H9 (cell line): Measurements from ENCODE around the gene NEMP2. TPM values are rescaled to one million over a fixed set of nuclear protein-coding genes. Genes with fewer than 3 reads are reported as not detected.

Source experiments
- DNase-seq: peaks from one replicate; pipeline ENCODE4 v3.0.0-alpha.2; 2017
- H2AFZ ChIP-seq: one replicate; pipeline ENCODE4 v1.6.1; 2013; ENCODE audit warnings: mild to moderate bottlenecking, low read length, control low read depth, moderate library complexity
- H2AK5ac ChIP-seq: 2 replicates; pipeline ENCODE4 v1.6.1; 2013; ENCODE audit warnings: low read length, control low read depth, mixed read lengths; ENCODE audit not compliant: insufficient read length
- H2BK120ac ChIP-seq: one replicate; pipeline ENCODE4 v1.6.1; 2013; ENCODE audit warnings: low read depth, mild to moderate bottlenecking, low read length, control low read depth, inconsistent platforms; ENCODE audit not compliant: poor library complexity, severe bottlenecking
- H2BK12ac ChIP-seq: 2 replicates; pipeline ENCODE4 v1.6.1; 2013; ENCODE audit warnings: low read length, control low read depth, mixed read lengths, low read depth; ENCODE audit not compliant: insufficient read length
- H2BK15ac ChIP-seq: 2 replicates; pipeline ENCODE4 v1.6.1; 2013; ENCODE audit warnings: low read depth, low read length, control low read depth
- H2BK20ac ChIP-seq: one replicate; pipeline ENCODE4 v1.6.1; 2013; ENCODE audit warnings: low read depth, mild to moderate bottlenecking, low read length, control low read depth, inconsistent platforms; ENCODE audit not compliant: poor library complexity, severe bottlenecking
- H2BK5ac ChIP-seq: 2 replicates; pipeline ENCODE4 v1.6.1; 2013; ENCODE audit warnings: low read length, control low read depth, mixed read lengths; ENCODE audit not compliant: insufficient read length
- H3K14ac ChIP-seq: 2 replicates; pipeline ENCODE4 v1.6.1; 2013; ENCODE audit warnings: low read length, control low read depth; ENCODE audit not compliant: insufficient read depth
- H3K18ac ChIP-seq: 2 replicates; pipeline ENCODE4 v1.6.1; 2013; ENCODE audit warnings: low read depth, mild to moderate bottlenecking, mixed read lengths, low read length, control low read depth; ENCODE audit not compliant: insufficient read length
- H3K23ac ChIP-seq: 2 replicates; pipeline ENCODE4 v1.6.1; 2013; ENCODE audit warnings: low read length, control low read depth, mixed read lengths, low read depth; ENCODE audit not compliant: insufficient read length
- H3K23me2 ChIP-seq: 2 replicates; pipeline ENCODE4 v1.6.1; 2013; ENCODE audit warnings: low read depth, mild to moderate bottlenecking, mixed read lengths, low read length, control low read depth; ENCODE audit not compliant: insufficient read length, poor library complexity, severe bottlenecking
- H3K27ac ChIP-seq: 2 replicates; pipeline ENCODE4 v1.5.1; 2013; ENCODE audit warnings: low read length, control low read depth, mixed read lengths, low read depth; ENCODE audit not compliant: insufficient read length
- H3K27me3 ChIP-seq: 2 replicates; pipeline ENCODE4 v1.6.1; 2013; ENCODE audit warnings: low read length, control low read depth, inconsistent platforms; ENCODE audit not compliant: insufficient read depth
- H3K4ac ChIP-seq: 2 replicates; pipeline ENCODE4 v1.6.1; 2013; ENCODE audit warnings: low read depth, mild to moderate bottlenecking, control low read depth, inconsistent platforms, low read length, moderate library complexity
- H3K4me1 ChIP-seq: 2 replicates; pipeline ENCODE4 v1.6.1; 2013; ENCODE audit warnings: low read length, control low read depth, inconsistent platforms; ENCODE audit not compliant: insufficient read depth
- H3K4me2 ChIP-seq: 2 replicates; pipeline ENCODE4 v1.6.1; 2013; ENCODE audit warnings: low read length, control low read depth, mixed read lengths; ENCODE audit not compliant: insufficient read length, insufficient read depth
- H3K56ac ChIP-seq: 2 replicates; pipeline ENCODE4 v1.6.1; 2013; ENCODE audit warnings: low read depth, mild to moderate bottlenecking, mixed read lengths, low read length, control low read depth; ENCODE audit not compliant: insufficient read length
- H3K79me1 ChIP-seq: 2 replicates; pipeline ENCODE4 v1.6.1; 2013; ENCODE audit warnings: low read depth, mild to moderate bottlenecking, moderate library complexity, low read length, control low read depth, inconsistent platforms; ENCODE audit not compliant: insufficient read depth, poor library complexity, severe bottlenecking
- H3K79me2 ChIP-seq: 2 replicates; pipeline ENCODE4 v1.6.1; 2013; ENCODE audit warnings: low read length, control low read depth, inconsistent platforms; ENCODE audit not compliant: insufficient read depth
- H3K9ac ChIP-seq: 2 replicates; pipeline ENCODE4 v1.6.1; 2013; ENCODE audit warnings: low read length, control low read depth, mixed read lengths; ENCODE audit not compliant: insufficient read length; ENCODE audit errors: extremely low read depth
- H3K9me3 ChIP-seq: one replicate; pipeline ENCODE4 v1.6.1; 2013; ENCODE audit warnings: low read depth, low read length, inconsistent platforms; ENCODE audit not compliant: control insufficient read depth
- H3T11ph ChIP-seq: one replicate; pipeline ENCODE4 v1.6.1; 2013; ENCODE audit warnings: mild to moderate bottlenecking, low read length, control low read depth, inconsistent platforms
- H4K20me1 ChIP-seq: one replicate; pipeline ENCODE4 v1.6.1; 2013; ENCODE audit not compliant: control insufficient read depth, insufficient read length, insufficient read depth
- H4K5ac ChIP-seq: 2 replicates; pipeline ENCODE4 v1.6.1; 2013; ENCODE audit warnings: low read depth, mild to moderate bottlenecking, mixed read lengths, low read length, control low read depth; ENCODE audit not compliant: insufficient read length
- H4K8ac ChIP-seq: replicated peaks from 2 replicates; pipeline ENCODE4 v1.6.1; 2013; ENCODE audit warnings: low read length, control low read depth, mixed read lengths, low read depth; ENCODE audit not compliant: insufficient read length
- H4K91ac ChIP-seq: 2 replicates; pipeline ENCODE4 v1.6.1; 2013; ENCODE audit warnings: low read depth, mild to moderate bottlenecking, moderate library complexity, mixed read lengths, low read length, control low read depth; ENCODE audit not compliant: insufficient read length
- H3K27ac Mint-ChIP-seq, 3 experiments: 2 replicates in 2 of 3; 3 replicates in 1 of 3; pipeline ENCODE4 v1.8.0; 2020 to 2021; ENCODE audit warnings: mixed read lengths in 3 of 3, mild to moderate bottlenecking in 1 of 3, moderate library complexity in 1 of 3
- H3K27me3 Mint-ChIP-seq: 2 replicates; pipeline ENCODE4 v1.8.0; 2021; ENCODE audit warnings: low read depth, mild to moderate bottlenecking, moderate library complexity, mixed read lengths
- H3K36me3 Mint-ChIP-seq, 3 experiments: 2 replicates in 2 of 3; 3 replicates in 1 of 3; pipeline ENCODE4 v1.8.0; 2020 to 2021; ENCODE audit warnings: low read depth in 3 of 3, mixed read lengths in 3 of 3; ENCODE audit not compliant: insufficient read depth in 1 of 3
- H3K4me1 Mint-ChIP-seq, 2 experiments: 2 replicates each; pipeline ENCODE4 v1.8.0; 2020; ENCODE audit warnings: mixed read lengths in 2 of 2
- H3K4me3 Mint-ChIP-seq, 2 experiments: 2 replicates in 1 of 2; 3 replicates in 1 of 2; pipeline ENCODE4 v1.8.0; 2020 to 2021; ENCODE audit warnings: mild to moderate bottlenecking in 2 of 2, mixed read lengths in 2 of 2, moderate library complexity in 1 of 2
- H3K9me3 Mint-ChIP-seq, 2 experiments: 2 replicates in 1 of 2; 3 replicates in 1 of 2; pipeline ENCODE4 v1.8.0; 2020; ENCODE audit warnings: mild to moderate bottlenecking in 2 of 2, mixed read lengths in 2 of 2, moderate library complexity in 1 of 2
- CTCF ChIP-seq: fragments of 200-600 bp; sonication (generic); conservative IDR thresholded peaks from 3 replicates; pipeline ENCODE4 v1.8.0; 2021; ENCODE audit warnings: antibody characterized with exemption, mild to moderate bottlenecking
- total RNA-seq: library from RNA; stranded (reverse); gene quantifications from 2 replicates; pipeline ENCODE4 v1.2.1, GENCODE V29; 2021

The NEMP2 gene
- total RNA-seq, 1 experiment from 2014 or later: 5.3 TPM

DNA sequence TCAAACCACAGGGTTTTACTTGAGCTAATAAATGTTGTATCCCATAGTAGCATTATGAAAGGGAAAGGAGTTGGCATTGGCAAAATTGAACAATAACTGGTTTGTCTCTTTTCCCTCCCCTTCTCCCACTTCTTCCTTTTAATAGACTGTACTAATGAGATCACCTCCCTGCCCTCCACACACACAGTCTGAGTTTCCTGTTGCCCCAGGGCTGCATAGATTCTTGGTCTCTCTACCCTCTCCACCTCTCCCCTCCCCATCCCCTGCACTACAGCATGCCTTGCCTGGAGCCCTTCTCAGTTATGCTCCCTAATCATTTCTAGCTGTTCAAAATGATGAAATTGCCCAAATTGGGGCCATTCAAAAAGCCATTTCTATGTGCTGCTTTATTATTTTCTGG lies 37.2 kb upstream of the NEMP2 start:
- Histone ChIP-seq H3K4me2 (no peak overlapping the region), H4K8ac (no peak overlapping the region), H2AK5ac (no peak overlapping the region), H3K79me2 (no peaks in the 10 kb centered on the region), H3K23me2 (no peaks in the 10 kb centered on the region), H3K9ac (no peak overlapping the region), H3K9me3 (no peaks in the 10 kb centered on the region), H2BK12ac (no peak overlapping the region), H4K5ac (no peak overlapping the region), H2BK120ac (no peak overlapping the region), H3K23ac (no peak overlapping the region), H3K18ac (no peak overlapping the region), H3K27me3 (no peaks in the 10 kb centered on the region), H2BK15ac (no peak overlapping the region), H3T11ph (no peak overlapping the region), H2AFZ (no peak overlapping the region), H3K4ac (no peak overlapping the region), H3K56ac (no peak overlapping the region), H2BK5ac (no peak overlapping the region), H2BK20ac (no peak overlapping the region), H3K79me1 (no peaks in the 10 kb centered on the region), H3K27ac (no peak overlapping the region), H4K20me1 (no peaks in the 10 kb centered on the region), H3K4me1 (no peaks in the 10 kb centered on the region; the same call in 1 of the 2 replicates), H3K14ac (no peak overlapping the region), H4K91ac (no peak overlapping the region)
- Mint-ChIP-seq H3K9me3 (peaks cover 10 to 12% of the 10 kb centered on the region in 2 experiments), H3K36me3 (peaks cover 2 to 11% (median 9%) of the 10 kb centered on the region in 3 experiments; a peak in 6 of 7 replicates), H3K4me1 (peaks cover 0 to 2% of the 10 kb centered on the region in 2 experiments; a peak in 1 of 4 replicates), H3K4me3 (no peak overlapping the region), H3K27me3 (no peaks in the 10 kb centered on the region), H3K27ac (no peak overlapping the region)
- no peak for TF ChIP-seq CTCF
- DNase-seq: no peak
